SU-DHL-6 (cell line): ENCODE measurements around the gene CHD6.

Experiments
- H2AFZ ChIP-seq: fragments of 200-600 bp; sonication (generic); 2 replicates; pipeline ENCODE4 v1.6.1; 2014; ENCODE audit warnings: low read depth, mild to moderate bottlenecking, moderate library complexity, mixed read lengths, antibody characterized with exemption, low read length; ENCODE audit not compliant: severe bottlenecking
- H3F3A ChIP-seq: fragments of 200-600 bp; shearing (Covaris generic); 2 replicates; pipeline ENCODE4 v1.6.0; 2016; ENCODE audit warnings: antibody characterized with exemption, mild to moderate bottlenecking; ENCODE audit not compliant: insufficient read depth
- H3K27ac ChIP-seq: fragments of 200-600 bp; sonication (generic); 2 replicates; pipeline ENCODE4 v1.5.1; 2016; ENCODE audit warnings: low read depth, mild to moderate bottlenecking, low read length, moderate library complexity, mixed read lengths
- H3K27me3 ChIP-seq: fragments of 200-600 bp; sonication (generic), shearing (Covaris generic); 2 replicates; pipeline ENCODE4 v1.6.0; 2014; ENCODE audit warnings: mild to moderate bottlenecking, low read length
- H3K36me3 ChIP-seq: fragments of 200-600 bp; sonication (generic); 2 replicates; pipeline ENCODE4 v1.6.1; 2014; ENCODE audit warnings: mild to moderate bottlenecking, low read length, mixed read lengths
- H3K4me2 ChIP-seq: fragments of 300-600, 200-600 bp; shearing (Covaris generic), sonication (generic); 2 replicates; pipeline ENCODE4 v1.6.0; 2014; ENCODE audit warnings: low read length, low read depth, mild to moderate bottlenecking; ENCODE audit not compliant: poor library complexity, severe bottlenecking
- H3K4me3 ChIP-seq: fragments of 200-600 bp; sonication (generic); 2 replicates; pipeline ENCODE4 v1.5.1; 2014; ENCODE audit warnings: antibody characterized with exemption, low read length, mild to moderate bottlenecking, mixed read lengths; ENCODE audit not compliant: insufficient read depth, poor library complexity, severe bottlenecking
- H3K79me2 ChIP-seq: fragments of 200-600 bp; sonication (generic); 2 replicates; pipeline ENCODE4 v1.6.1; 2014; ENCODE audit warnings: mild to moderate bottlenecking, low read length, moderate library complexity; ENCODE audit not compliant: insufficient read depth
- H3K9ac ChIP-seq: fragments of 200-600 bp; sonication (generic); 2 replicates; pipeline ENCODE4 v1.7.0; 2014; ENCODE audit warnings: mild to moderate bottlenecking, low read length
- H3K9me2 ChIP-seq: fragments of 200-600 bp; sonication (generic); replicated peaks from 2 replicates; pipeline ENCODE4 v1.6.1; 2014; ENCODE audit warnings: low read length; ENCODE audit not compliant: insufficient read depth
- H3K9me3 ChIP-seq: fragments of 200-600 bp; sonication (generic); 2 replicates; pipeline ENCODE4 v1.6.1; 2014; ENCODE audit warnings: low read length, mixed read lengths; ENCODE audit not compliant: insufficient read depth
- H4K20me1 ChIP-seq: fragments of 200-600 bp; sonication (generic); 2 replicates; pipeline ENCODE4 v1.6.1; 2014; ENCODE audit warnings: low read depth, mild to moderate bottlenecking, antibody characterized with exemption, low read length, moderate library complexity, mixed read lengths
- EZH2phosphoT487 ChIP-seq: fragments of 200-600 bp; sonication (generic), shearing (Covaris generic); conservative IDR thresholded peaks from 2 replicates; pipeline ENCODE4 v1.6.1; 2018; ENCODE audit warnings: mild to moderate bottlenecking, antibody characterized with exemption, low read length, moderate library complexity, mixed read lengths
- TF ChIP-seq, protein P1 (sequence below): fragments of 200-600 bp; sonication (generic); IDR thresholded peaks from one replicate; pipeline ENCODE4 v1.5.1; 2017; ENCODE audit warnings: antibody characterized with exemption, mild to moderate bottlenecking, low read length, moderate library complexity; ENCODE audit not compliant: insufficient read depth, poor library complexity, severe bottlenecking

The CHD6 gene

DNA sequence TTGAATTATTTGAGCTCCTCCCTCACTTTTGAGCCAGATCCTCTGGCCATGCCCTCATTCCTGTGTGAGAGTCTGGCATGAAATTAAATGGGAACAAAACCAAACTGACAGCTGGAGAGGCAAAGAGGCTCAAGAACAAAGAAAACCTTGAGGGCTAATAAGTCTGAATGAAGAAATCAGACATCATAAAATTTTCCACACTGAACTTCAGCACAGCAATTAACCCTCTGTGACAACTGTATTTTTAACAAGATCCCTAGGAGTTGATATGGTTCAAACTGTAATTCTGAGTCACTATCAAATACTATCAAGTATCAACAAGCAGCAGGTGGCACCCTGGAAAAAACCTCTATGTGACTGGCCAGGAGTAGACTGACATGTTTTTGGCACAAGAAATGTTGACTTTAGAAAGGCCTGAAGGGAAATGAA lies 142.2 kb downstream of the CHD6 start:
- Histone ChIP-seq H3K4me2 (no peak overlapping the region), H3K9me2 (no peaks in the 10 kb centered on the region), H3K9ac (no peak overlapping the region), H3K79me2 (no peaks in the 10 kb centered on the region), H4K20me1 (no peaks in the 10 kb centered on the region), H3K36me3 (no peaks in the 10 kb centered on the region), H3K9me3 (no peaks in the 10 kb centered on the region), H3K27me3 (no peaks in the 10 kb centered on the region), H3K27ac (no peak overlapping the region), H3F3A (no peaks in the 10 kb centered on the region), H3K4me3 (no peak overlapping the region), H2AFZ (no peak overlapping the region)
- TF ChIP-seq EZH2phosphoT487, result no peak
- TF ChIP-seq, protein P1, sequence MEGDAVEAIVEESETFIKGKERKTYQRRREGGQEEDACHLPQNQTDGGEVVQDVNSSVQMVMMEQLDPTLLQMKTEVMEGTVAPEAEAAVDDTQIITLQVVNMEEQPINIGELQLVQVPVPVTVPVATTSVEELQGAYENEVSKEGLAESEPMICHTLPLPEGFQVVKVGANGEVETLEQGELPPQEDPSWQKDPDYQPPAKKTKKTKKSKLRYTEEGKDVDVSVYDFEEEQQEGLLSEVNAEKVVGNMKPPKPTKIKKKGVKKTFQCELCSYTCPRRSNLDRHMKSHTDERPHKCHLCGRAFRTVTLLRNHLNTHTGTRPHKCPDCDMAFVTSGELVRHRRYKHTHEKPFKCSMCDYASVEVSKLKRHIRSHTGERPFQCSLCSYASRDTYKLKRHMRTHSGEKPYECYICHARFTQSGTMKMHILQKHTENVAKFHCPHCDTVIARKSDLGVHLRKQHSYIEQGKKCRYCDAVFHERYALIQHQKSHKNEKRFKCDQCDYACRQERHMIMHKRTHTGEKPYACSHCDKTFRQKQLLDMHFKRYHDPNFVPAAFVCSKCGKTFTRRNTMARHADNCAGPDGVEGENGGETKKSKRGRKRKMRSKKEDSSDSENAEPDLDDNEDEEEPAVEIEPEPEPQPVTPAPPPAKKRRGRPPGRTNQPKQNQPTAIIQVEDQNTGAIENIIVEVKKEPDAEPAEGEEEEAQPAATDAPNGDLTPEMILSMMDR, result no peak

DNA sequence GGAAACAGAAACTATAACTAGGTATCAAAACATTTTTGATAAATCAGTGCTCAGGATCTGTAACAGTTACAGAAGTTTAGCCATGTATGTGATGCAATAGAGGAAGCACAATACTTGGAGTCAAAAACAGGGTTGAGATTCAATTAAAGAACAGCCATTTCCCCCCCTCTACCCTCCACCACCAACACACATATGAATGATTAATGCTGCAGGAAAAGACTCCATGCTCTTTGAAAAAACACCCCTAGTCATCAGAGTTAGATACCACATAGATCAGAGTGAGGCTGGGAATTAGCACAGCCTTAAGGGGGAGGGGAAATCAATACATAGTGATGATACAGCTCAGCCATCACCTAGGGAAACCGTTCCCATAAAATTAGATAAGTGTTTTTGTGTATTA lies 142.7 kb downstream of the CHD6 start:
- Histone ChIP-seq H3K27me3 (no peaks in the 10 kb centered on the region), H3K79me2 (no peaks in the 10 kb centered on the region), H3K9me2 (no peaks in the 10 kb centered on the region), H2AFZ (no peak overlapping the region), H3K9ac (no peak overlapping the region), H3K27ac (no peak overlapping the region), H3K36me3 (no peaks in the 10 kb centered on the region), H3K4me2 (no peak overlapping the region), H3K9me3 (no peaks in the 10 kb centered on the region), H4K20me1 (no peaks in the 10 kb centered on the region), H3K4me3 (no peak overlapping the region), H3F3A (no peaks in the 10 kb centered on the region)
- TF ChIP-seq EZH2phosphoT487, result no peak
- TF ChIP-seq, protein P1, result no peak

DNA sequence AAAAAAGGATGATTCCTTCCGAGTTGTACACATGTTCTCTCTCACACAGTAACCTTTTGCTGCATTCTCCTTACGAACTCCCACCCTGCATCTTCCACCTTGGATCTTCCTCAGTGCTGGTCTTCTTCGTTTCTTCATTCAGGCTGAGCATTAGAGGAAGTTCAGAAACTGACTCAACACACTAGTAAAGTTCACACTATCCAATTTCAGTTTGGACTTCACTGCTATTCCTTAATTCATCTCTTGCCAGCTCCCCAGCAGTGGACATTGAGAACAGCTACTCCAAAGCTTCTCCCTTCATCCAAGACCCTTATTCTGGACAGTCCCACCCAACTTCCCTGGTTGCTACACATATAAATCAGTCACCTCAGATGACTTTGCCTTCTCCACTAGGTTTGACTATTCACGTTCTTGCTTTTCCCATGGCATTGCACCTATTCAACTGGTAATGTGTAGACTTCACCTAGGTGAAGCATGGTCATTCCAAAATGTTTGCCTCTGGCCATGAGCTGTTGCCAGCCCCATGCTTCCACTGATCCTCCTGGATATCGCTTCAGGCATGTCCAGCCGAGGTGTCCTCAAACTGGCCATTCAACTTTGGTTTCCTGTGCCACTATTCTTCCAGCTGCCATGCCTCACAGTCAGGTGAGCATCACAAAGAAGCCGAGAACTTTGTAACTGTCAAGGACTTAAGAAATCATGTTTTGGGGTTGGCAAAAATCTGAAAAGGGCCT lies 147.6 kb downstream of the CHD6 start:
- no peak for TF ChIP-seq EZH2phosphoT487
- TF ChIP-seq, protein P1, result no peak
- no peak overlapping the region for H3K4me3 ChIP-seq
- H3K27me3 ChIP-seq, result no peaks in the 10 kb centered on the region
- no peak overlapping the region for H3K9ac ChIP-seq
- no peak overlapping the region for H3K4me2 ChIP-seq
- H2AFZ ChIP-seq, result no peak overlapping the region
- no peaks in the 10 kb centered on the region for H3K79me2 ChIP-seq
- H4K20me1 ChIP-seq, result no peaks in the 10 kb centered on the region
- no peak overlapping the region for H3K27ac ChIP-seq
- no peaks in the 10 kb centered on the region for H3F3A ChIP-seq
- no peaks in the 10 kb centered on the region for H3K9me3 ChIP-seq
- H3K36me3 ChIP-seq, result no peaks in the 10 kb centered on the region
- no peaks in the 10 kb centered on the region for H3K9me2 ChIP-seq
